PC-3 (cell line): ENCODE results near the gene HSPA1A.

Experiments used
- EZH2phosphoT487 ChIP-seq: fragments of 300-600 bp; sonication (generic); IDR thresholded peaks from 2 replicates; pipeline ENCODE4 v1.6.1; 2018; ENCODE audit warnings: mild to moderate bottlenecking, antibody characterized with exemption, low read length, borderline replicate concordance
- TF ChIP-seq, protein P1 (sequence below): fragments of 300-600 bp; sonication (generic); conservative IDR thresholded peaks from 2 replicates; pipeline ENCODE4 v1.5.1; 2017; ENCODE audit warnings: antibody characterized with exemption, low read depth, mild to moderate bottlenecking, low read length

DNA sequence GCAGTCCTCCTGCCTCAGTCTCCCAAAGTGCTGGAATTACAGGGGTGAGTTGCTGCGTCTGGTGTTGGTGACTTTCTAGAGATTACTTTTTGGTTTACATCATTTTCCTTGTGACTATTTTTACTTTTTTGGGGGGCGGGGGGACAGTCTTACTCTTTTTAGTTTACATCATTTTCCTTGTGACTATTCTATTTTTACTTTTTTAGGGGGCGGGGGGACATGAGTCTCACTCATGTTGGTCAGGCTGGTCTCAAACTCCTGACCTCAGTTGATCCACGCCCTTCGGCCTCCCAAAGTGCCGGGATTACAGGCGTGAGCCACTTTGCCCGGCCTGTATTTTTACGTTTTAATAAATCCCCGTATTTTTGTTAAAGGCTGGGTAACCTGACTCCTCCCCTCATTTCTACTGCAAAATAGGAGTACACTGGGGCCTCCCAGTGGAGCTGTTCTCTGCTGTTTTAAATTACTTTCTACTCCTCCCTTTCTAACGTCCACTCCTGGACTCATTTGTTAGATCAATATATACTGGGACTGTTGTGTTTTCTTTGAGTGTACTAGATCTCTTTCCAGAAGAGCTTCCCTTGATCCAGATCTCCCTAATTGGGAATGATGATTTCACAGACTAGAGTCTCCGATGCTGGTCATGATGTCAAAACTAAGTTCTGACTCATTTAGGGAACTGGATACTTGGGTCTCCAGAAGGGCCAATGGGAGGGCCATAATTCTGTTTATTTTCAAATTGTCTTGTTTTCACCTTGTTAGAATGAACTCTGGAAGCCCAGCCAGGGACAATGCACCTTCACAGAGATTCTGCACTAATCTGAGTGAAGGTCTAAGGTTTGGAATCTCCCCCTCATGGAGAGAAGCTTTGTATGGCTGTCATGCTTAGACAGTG is 21.4 kb downstream of the HSPA1A start:
- TF ChIP-seq, protein P1, sequence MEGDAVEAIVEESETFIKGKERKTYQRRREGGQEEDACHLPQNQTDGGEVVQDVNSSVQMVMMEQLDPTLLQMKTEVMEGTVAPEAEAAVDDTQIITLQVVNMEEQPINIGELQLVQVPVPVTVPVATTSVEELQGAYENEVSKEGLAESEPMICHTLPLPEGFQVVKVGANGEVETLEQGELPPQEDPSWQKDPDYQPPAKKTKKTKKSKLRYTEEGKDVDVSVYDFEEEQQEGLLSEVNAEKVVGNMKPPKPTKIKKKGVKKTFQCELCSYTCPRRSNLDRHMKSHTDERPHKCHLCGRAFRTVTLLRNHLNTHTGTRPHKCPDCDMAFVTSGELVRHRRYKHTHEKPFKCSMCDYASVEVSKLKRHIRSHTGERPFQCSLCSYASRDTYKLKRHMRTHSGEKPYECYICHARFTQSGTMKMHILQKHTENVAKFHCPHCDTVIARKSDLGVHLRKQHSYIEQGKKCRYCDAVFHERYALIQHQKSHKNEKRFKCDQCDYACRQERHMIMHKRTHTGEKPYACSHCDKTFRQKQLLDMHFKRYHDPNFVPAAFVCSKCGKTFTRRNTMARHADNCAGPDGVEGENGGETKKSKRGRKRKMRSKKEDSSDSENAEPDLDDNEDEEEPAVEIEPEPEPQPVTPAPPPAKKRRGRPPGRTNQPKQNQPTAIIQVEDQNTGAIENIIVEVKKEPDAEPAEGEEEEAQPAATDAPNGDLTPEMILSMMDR = peak; percentile 34; the same call in 1 of the 2 replicates
- no peak for TF ChIP-seq EZH2phosphoT487
